ENCODE results near the gene MSI2. TPM values are rescaled to one million over a fixed set of nuclear protein-coding genes. Genes with fewer than 3 reads are reported as not detected.

The MSI2 gene
- total RNA-seq, 2 experiments from 2014 or later: 107 to 111 TPM

- Mint-ChIP-seq H3K9me3 (no peaks in the 10 kb centered on the region), H3K36me3 (ENCODE audit: low read depth) (peaks cover 28% of the 10 kb centered on the region), H3K4me3 (no peak overlapping the region), H3K27me3 (no peaks in the 10 kb centered on the region), H3K4me1 (peaks cover 90% of the 10 kb centered on the region), H3K27ac (peak overlapping the region; percentile 96)
- POLR2A ChIA-PET: interaction anchor here (1.0 to 1.8 kb wide), 2 partner anchors 158 to 344 kb away, joined by 3 to 4 read pairs; no protein-coding TSS in a partner anchor
- CTCF ChIA-PET: interaction anchor here (0.8 to 5.1 kb wide), 3 partner anchors 70 to 358 kb away, joined by 3 to 122 read pairs (median 10); no protein-coding TSS in a partner anchor
- peak; percentile 34 for DNase-seq
Measured at GRCh38 chr17:57601143-57601735, 344.9 kb downstream of the MSI2 start.

- DNase-seq: no peak
- Mint-ChIP-seq H3K27ac (peak overlapping the region; percentile 96), H3K4me3 (no peak overlapping the region), H3K36me3 (ENCODE audit: low read depth) (peaks cover 21% of the 10 kb centered on the region), H3K4me1 (peaks cover 97% of the 10 kb centered on the region), H3K9me3 (no peaks in the 10 kb centered on the region), H3K27me3 (no peaks in the 10 kb centered on the region)
- CTCF ChIA-PET: interaction anchor here (1.2 to 2.3 kb wide), 3 partner anchors 69 to 360 kb away, joined by 3 to 12 read pairs (median 3); no protein-coding TSS in a partner anchor
- POLR2A ChIA-PET: no interaction called here
Measured at GRCh38 chr17:57602896-57603295, 346.6 kb downstream of the MSI2 start.

GRCh38 chr17:57603546-57603945 lies 347.2 kb downstream of the MSI2 start:
- ChIA-PET POLR2A (interaction anchor here (0.8 to 1.0 kb wide), 2 partner anchors 10 to 51 kb away, joined by 3 read pairs; no protein-coding TSS in a partner anchor), CTCF (interaction anchor here (1.0 to 2.3 kb wide), 3 partner anchors 68 to 360 kb away, joined by 3 to 12 read pairs (median 3); no protein-coding TSS in a partner anchor)
- Mint-ChIP-seq H3K4me3 (no peak overlapping the region), H3K27me3 (no peaks in the 10 kb centered on the region), H3K27ac (peak overlapping the region; percentile 96), H3K4me1 (peaks cover 93% of the 10 kb centered on the region), H3K36me3 (ENCODE audit: low read depth) (peaks cover 20% of the 10 kb centered on the region), H3K9me3 (no peaks in the 10 kb centered on the region)
- DNase-seq: no peak

GRCh38 chr17:57603978-57604377 lies 347.7 kb downstream of the MSI2 start:
- H3K9me3 Mint-ChIP-seq: no peaks in the 10 kb centered on the region
- peaks cover 88% of the 10 kb centered on the region for H3K4me1 Mint-ChIP-seq
- peaks cover 20% of the 10 kb centered on the region for H3K36me3 Mint-ChIP-seq (ENCODE audit: low read depth)
- peak; percentile 79 for DNase-seq
- H3K27me3 Mint-ChIP-seq: no peaks in the 10 kb centered on the region
- H3K4me3 Mint-ChIP-seq: peak overlapping the region; percentile 34
- H3K27ac Mint-ChIP-seq: peak overlapping the region; percentile 96
- ChIA-PET POLR2A (interaction anchor here (0.8 to 1.0 kb wide), 2 partner anchors 9 to 50 kb away, joined by 3 read pairs; no protein-coding TSS in a partner anchor), CTCF (interaction anchor here (1.0 to 2.6 kb wide), 3 partner anchors 68 to 229 kb away, joined by 3 to 12 read pairs (median 10); no protein-coding TSS in a partner anchor)

GRCh38 chr17:57604771-57605674 lies 348.7 kb downstream of the MSI2 start:
- Mint-ChIP-seq H3K9me3 (no peaks in the 10 kb centered on the region), H3K27me3 (no peaks in the 10 kb centered on the region), H3K4me3 (peak overlapping the region; percentile 33), H3K4me1 (peaks cover 82% of the 10 kb centered on the region), H3K36me3 (ENCODE audit: low read depth) (peaks cover 17% of the 10 kb centered on the region), H3K27ac (peak overlapping the region; percentile 96)
- DNase-seq: peak; percentile 38
- POLR2A ChIA-PET: interaction anchor here (1.0 kb wide), 1 partner anchor 64 kb away, joined by 3 read pairs; no protein-coding TSS in a partner anchor
- CTCF ChIA-PET: interaction anchor here (2.6 kb wide), 1 partner anchor 66 kb away, joined by 10 read pairs; no protein-coding TSS in a partner anchor

GRCh38 chr17:57605675-57606105 lies 349.4 kb downstream of the MSI2 start:
- peaks cover 11% of the 10 kb centered on the region for H3K36me3 Mint-ChIP-seq (ENCODE audit: low read depth)
- peak overlapping the region; percentile 33 for H3K4me3 Mint-ChIP-seq
- no peaks in the 10 kb centered on the region for H3K27me3 Mint-ChIP-seq
- ChIA-PET CTCF (interaction anchor here (2.6 kb wide), 2 partner anchors 8 to 66 kb away, joined by 10 to 11 read pairs; no protein-coding TSS in a partner anchor), POLR2A (interaction anchor here (1.0 kb wide), 1 partner anchor 63 kb away, joined by 3 read pairs; no protein-coding TSS in a partner anchor)
- no peaks in the 10 kb centered on the region for H3K9me3 Mint-ChIP-seq
- H3K4me1 Mint-ChIP-seq: peaks cover 75% of the 10 kb centered on the region
- DNase-seq: no peak
- H3K27ac Mint-ChIP-seq: peak overlapping the region; percentile 96

GRCh38 chr17:57606111-57606875 lies 350.0 kb downstream of the MSI2 start:
- H3K27ac Mint-ChIP-seq: peak overlapping the region; percentile 96
- ChIA-PET CTCF (interaction anchor here (2.6 kb wide), 2 partner anchors 9 to 65 kb away, joined by 10 to 11 read pairs; no protein-coding TSS in a partner anchor), POLR2A (interaction anchor here (0.8 to 1.0 kb wide), 2 partner anchors 22 to 63 kb away, joined by 3 read pairs; no protein-coding TSS in a partner anchor)
- H3K27me3 Mint-ChIP-seq: no peaks in the 10 kb centered on the region
- H3K36me3 Mint-ChIP-seq (ENCODE audit: low read depth): peaks cover 7% of the 10 kb centered on the region
- H3K4me1 Mint-ChIP-seq: peaks cover 69% of the 10 kb centered on the region
- H3K9me3 Mint-ChIP-seq: no peaks in the 10 kb centered on the region
- no peak for DNase-seq
- H3K4me3 Mint-ChIP-seq: no peak overlapping the region

- DNase-seq: no peak
- Mint-ChIP-seq H3K9me3 (no peaks in the 10 kb centered on the region), H3K36me3 (ENCODE audit: low read depth) (no peaks in the 10 kb centered on the region), H3K4me1 (peaks cover 61% of the 10 kb centered on the region), H3K4me3 (no peak overlapping the region), H3K27ac (peak overlapping the region; percentile 29), H3K27me3 (no peaks in the 10 kb centered on the region)
- CTCF ChIA-PET: interaction anchor here (2.6 kb wide), 1 partner anchor 10 kb away, joined by 11 read pairs; no protein-coding TSS in a partner anchor
- POLR2A ChIA-PET: interaction anchor here (0.7 kb wide), 1 partner anchor 9 kb away, joined by 4 read pairs; no protein-coding TSS in a partner anchor
Measured at GRCh38 chr17:57607553-57608120, 351.3 kb downstream of the MSI2 start.

- DNase-seq: no peak
- H3K9me3 Mint-ChIP-seq: no peaks in the 10 kb centered on the region
- no peaks in the 10 kb centered on the region for H3K27me3 Mint-ChIP-seq
- no peaks in the 10 kb centered on the region for H3K36me3 Mint-ChIP-seq (ENCODE audit: low read depth)
- H3K4me3 Mint-ChIP-seq: no peak overlapping the region
- CTCF ChIA-PET: interaction anchor here (2.6 kb wide), 1 partner anchor 11 kb away, joined by 11 read pairs; no protein-coding TSS in a partner anchor
- H3K27ac Mint-ChIP-seq: no peak overlapping the region
- POLR2A ChIA-PET: interaction anchor here (0.7 to 0.8 kb wide), 2 partner anchors 10 to 11 kb away, joined by 4 read pairs; no protein-coding TSS in a partner anchor
- H3K4me1 Mint-ChIP-seq: peaks cover 57% of the 10 kb centered on the region
Measured at GRCh38 chr17:57608369-57609124, 352.2 kb downstream of the MSI2 start.

GRCh38 chr17:57609125-57609877 lies 353.0 kb downstream of the MSI2 start:
- ChIA-PET POLR2A (interaction anchor here (0.8 kb wide), 1 partner anchor 11 kb away, joined by 4 read pairs; no protein-coding TSS in a partner anchor), CTCF (no interaction called here)
- no peaks in the 10 kb centered on the region for H3K9me3 Mint-ChIP-seq
- peaks cover 52% of the 10 kb centered on the region for H3K4me1 Mint-ChIP-seq
- no peak for DNase-seq
- no peaks in the 10 kb centered on the region for H3K27me3 Mint-ChIP-seq
- H3K4me3 Mint-ChIP-seq: no peak overlapping the region
- H3K27ac Mint-ChIP-seq: no peak overlapping the region
- no peaks in the 10 kb centered on the region for H3K36me3 Mint-ChIP-seq (ENCODE audit: low read depth)

- Mint-ChIP-seq H3K36me3 (ENCODE audit: low read depth) (no peaks in the 10 kb centered on the region), H3K27ac (no peak overlapping the region), H3K4me3 (no peak overlapping the region), H3K27me3 (no peaks in the 10 kb centered on the region), H3K4me1 (peaks cover 46% of the 10 kb centered on the region), H3K9me3 (no peaks in the 10 kb centered on the region)
- ChIA-PET POLR2A (no interaction called here), CTCF (no interaction called here)
- DNase-seq: no peak
Measured at GRCh38 chr17:57609878-57610270, 353.6 kb downstream of the MSI2 start.

Data from activated CD4-positive, alpha-beta memory T cell treated with anti-CD3 and anti-CD28 coated beads, Interleukin-2, amount 10 ng/mL, durations not matched to agents 7 days and 5 days (primary cell).